SH-SY5Y (cell line): Measurements from ENCODE around the gene SRPK3.

Experiments
- GATA2 ChIP-seq: IDR thresholded peaks from 2 replicates; pipeline ENCODE4 v1.6.1; 2011; ENCODE audit warnings: mild to moderate bottlenecking, low read depth, low read length
- GATA3 ChIP-seq: IDR thresholded peaks from 2 replicates; pipeline ENCODE4 v1.6.1; 2011; ENCODE audit warnings: low read depth, mild to moderate bottlenecking, low read length, moderate library complexity

DNA sequence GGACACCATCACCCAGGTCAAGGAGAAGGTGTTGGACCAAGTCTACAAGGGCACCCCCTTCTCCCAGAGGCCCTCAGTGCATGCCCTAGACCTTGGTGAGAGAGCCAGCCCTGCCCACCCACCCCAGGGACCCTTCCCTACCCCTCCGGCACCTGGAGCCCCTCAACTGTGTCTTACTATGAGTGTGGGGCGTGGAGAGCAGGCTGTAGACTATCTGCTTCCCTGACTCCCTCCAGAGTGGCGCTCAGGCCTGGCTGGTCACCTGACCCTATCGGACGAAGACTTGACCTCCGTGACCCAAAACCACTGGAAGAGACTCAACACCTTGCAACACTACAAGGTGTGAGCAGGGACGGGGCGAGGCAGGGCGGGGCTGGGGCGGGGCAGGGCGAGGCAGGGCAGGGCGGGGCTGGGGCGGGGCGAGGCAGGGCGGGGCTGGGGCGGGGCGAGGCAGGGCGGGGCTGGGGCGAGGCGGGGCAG lies 4.7 kb upstream of the SRPK3 start:
- TF ChIP-seq GATA2 (no peak), GATA3 (no peak)
